ENCODE results near the gene EYS. TPM values are rescaled to one million over a fixed set of nuclear protein-coding genes. Genes with fewer than 3 reads are reported as not detected.

EYS gene
- total and polyA plus RNA-seq, 2 of the 8 experiments (the other 6 are each of a cell fraction or from before 2014, with no cell fraction given), result 0.05 to 0.13 TPM

GRCh38 chr6:64231928-64232327, 1475.1 kb downstream of the EYS start:
- H3K23ac ChIP-seq (ENCODE audit: insufficient read length), result no peak overlapping the region
- FAIRE-seq, result no peak
- H3K9me3 ChIP-seq (ENCODE audit: insufficient read depth in 2 of 2, low read depth in 1 of 2, low read length in 1 of 2), result no peaks in the 10 kb centered on the region
- no peaks in the 10 kb centered on the region for H3K4me1 ChIP-seq (replicated peaks in 1 of 4; ENCODE audit: control insufficient read depth in 3 of 4, insufficient read depth in 4 of 4, low read length in 3 of 4)
- H4K91ac ChIP-seq (replicated peaks; ENCODE audit: insufficient read length, low read length), result no peak overlapping the region
- POLR2A ChIA-PET (ENCODE audit: partially characterized antibody), result no interaction called here
- H2BK12ac ChIP-seq (ENCODE audit: low read depth, low read length), result no peak overlapping the region
- H3K79me1 ChIP-seq (ENCODE audit: low read depth, low read length), result no peaks in the 10 kb centered on the region
- H3K36me3 ChIP-seq (ENCODE audit: control insufficient read depth in 2 of 4, insufficient read depth in 4 of 4, low read length in 3 of 4), result no peaks in the 10 kb centered on the region
- no peak overlapping the region for H2AFZ ChIP-seq (ENCODE audit: low read length)
- H4K5ac ChIP-seq (ENCODE audit: insufficient read length, low read depth, low read length), result no peak overlapping the region
- TF ChIP-seq USF2 (IDR thresholded peaks at IDR 0.05; ENCODE audit: low read length) (no peak), SIN3A (conservative IDR thresholded peaks at IDR 0.05 in 1 of 2, IDR thresholded peaks at IDR 0.05 in 1 of 2; ENCODE audit: low read depth in 1 of 2, low read length in 2 of 2) (no peak), RBBP5 (IDR thresholded peaks at IDR 0.05; ENCODE audit: borderline replicate concordance, low read depth, low read length) (no peak), EGR1 (IDR thresholded peaks at IDR 0.05; ENCODE audit: borderline replicate concordance, low read depth, low read length) (no peak)
- no peak overlapping the region for H3K4me3 ChIP-seq (ENCODE audit: extremely low read depth in 1 of 4, insufficient read depth in 2 of 4, low read depth in 3 of 4, low read length in 4 of 4)
- H2BK20ac ChIP-seq (ENCODE audit: low read length), result no peak overlapping the region
- no peaks in the 10 kb centered on the region for H3K23me2 ChIP-seq (ENCODE audit: low read depth, low read length)
- no peak overlapping the region for H3K18ac ChIP-seq (ENCODE audit: extremely low read depth, low read length)
- H2AK5ac ChIP-seq (ENCODE audit: low read depth, low read length), result no peak overlapping the region
- no peak overlapping the region for H3K4me2 ChIP-seq (ENCODE audit: insufficient read depth in 1 of 2, low read depth in 2 of 2, low read length in 2 of 2)
- no peak overlapping the region for H3K56ac ChIP-seq (replicated peaks; ENCODE audit: insufficient read length, low read depth, low read length)
- no peak overlapping the region for H4K8ac ChIP-seq (ENCODE audit: extremely low read depth, insufficient read depth, low read length)
- H3K4ac ChIP-seq (replicated peaks; ENCODE audit: insufficient read length, low read depth, low read length), result no peak overlapping the region
- 71% methylated on average over 4 of the region's 4 CpGs; no CpG with 5 or more reads in 1 of the 2 experiments for WGBS, 2 experiments (ENCODE audit: extremely low coverage in 1 of 2, insufficient coverage in 1 of 2, insufficient read length in 1 of 2, insufficient replicate concordance in 2 of 2, low coverage in 1 of 2, low lambda C conversion rate in 2 of 2, missing lambda C conversion rate in 1 of 2)
- no peak overlapping the region for H3K14ac ChIP-seq (ENCODE audit: insufficient read length)
- no peak overlapping the region for H2BK5ac ChIP-seq (ENCODE audit: low read depth, low read length)
- H2BK120ac ChIP-seq (replicated peaks; ENCODE audit: low read depth, low read length), result no peak overlapping the region
- CTCF ChIA-PET (ENCODE audit: partially characterized antibody), result no interaction called here
- H3K27ac ChIP-seq (ENCODE audit: low read depth, low read length), result no peak overlapping the region
- H3K27me3 ChIP-seq (replicated peaks in 1 of 4; ENCODE audit: control insufficient read depth in 3 of 4, extremely low read depth in 1 of 4, insufficient read depth in 3 of 4, low read length in 3 of 4), result no peaks in the 10 kb centered on the region
- H3K9ac ChIP-seq (replicated peaks in 1 of 4; ENCODE audit: extremely low read depth in 1 of 4, low read depth in 3 of 4, low read length in 3 of 4), result no peak overlapping the region
- H4K20me1 ChIP-seq (replicated peaks in 1 of 2; ENCODE audit: control insufficient read depth in 1 of 2, insufficient read depth in 2 of 2, low read length in 2 of 2), result no peaks in the 10 kb centered on the region
- DNase-seq (ENCODE audit: low read depth in 1 of 2, low spot score in 2 of 2), result no peak
- H2BK15ac ChIP-seq (ENCODE audit: low read length), result no peak overlapping the region
- H3K79me2 ChIP-seq (ENCODE audit: control insufficient read depth in 1 of 2, insufficient read depth in 2 of 2, low read length in 2 of 2), result no peaks in the 10 kb centered on the region

Data from H1 (cell line).